NCI-H1105 treated with DMSO at 0.1 percent for 48 hours (cell line): ENCODE measurements around the gene XIRP1.
"Not testable (repeated sequence)": the region's sequence is repeated elsewhere in the genome, so short reads cannot be mapped to it uniquely, and the experiment has no call there.

ENCODE experiments used
- DNase-seq: peaks from one replicate; lab custom pipeline; 2025; lab: John Stamatoyannopoulos, UW

XIRP1 gene, protein sequence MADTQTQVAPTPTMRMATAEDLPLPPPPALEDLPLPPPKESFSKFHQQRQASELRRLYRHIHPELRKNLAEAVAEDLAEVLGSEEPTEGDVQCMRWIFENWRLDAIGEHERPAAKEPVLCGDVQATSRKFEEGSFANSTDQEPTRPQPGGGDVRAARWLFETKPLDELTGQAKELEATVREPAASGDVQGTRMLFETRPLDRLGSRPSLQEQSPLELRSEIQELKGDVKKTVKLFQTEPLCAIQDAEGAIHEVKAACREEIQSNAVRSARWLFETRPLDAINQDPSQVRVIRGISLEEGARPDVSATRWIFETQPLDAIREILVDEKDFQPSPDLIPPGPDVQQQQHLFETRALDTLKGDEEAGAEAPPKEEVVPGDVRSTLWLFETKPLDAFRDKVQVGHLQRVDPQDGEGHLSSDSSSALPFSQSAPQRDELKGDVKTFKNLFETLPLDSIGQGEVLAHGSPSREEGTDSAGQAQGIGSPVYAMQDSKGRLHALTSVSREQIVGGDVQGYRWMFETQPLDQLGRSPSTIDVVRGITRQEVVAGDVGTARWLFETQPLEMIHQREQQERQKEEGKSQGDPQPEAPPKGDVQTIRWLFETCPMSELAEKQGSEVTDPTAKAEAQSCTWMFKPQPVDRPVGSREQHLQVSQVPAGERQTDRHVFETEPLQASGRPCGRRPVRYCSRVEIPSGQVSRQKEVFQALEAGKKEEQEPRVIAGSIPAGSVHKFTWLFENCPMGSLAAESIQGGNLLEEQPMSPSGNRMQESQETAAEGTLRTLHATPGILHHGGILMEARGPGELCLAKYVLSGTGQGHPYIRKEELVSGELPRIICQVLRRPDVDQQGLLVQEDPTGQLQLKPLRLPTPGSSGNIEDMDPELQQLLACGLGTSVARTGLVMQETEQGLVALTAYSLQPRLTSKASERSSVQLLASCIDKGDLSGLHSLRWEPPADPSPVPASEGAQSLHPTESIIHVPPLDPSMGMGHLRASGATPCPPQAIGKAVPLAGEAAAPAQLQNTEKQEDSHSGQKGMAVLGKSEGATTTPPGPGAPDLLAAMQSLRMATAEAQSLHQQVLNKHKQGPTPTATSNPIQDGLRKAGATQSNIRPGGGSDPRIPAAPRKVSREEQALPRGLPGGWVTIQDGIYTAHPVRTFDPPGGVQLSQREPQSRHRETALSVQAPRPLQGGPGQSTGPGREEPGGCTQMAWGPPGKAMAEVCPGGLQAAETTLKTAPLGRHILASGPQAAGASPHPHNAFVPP (N-terminal part only)

DNA sequence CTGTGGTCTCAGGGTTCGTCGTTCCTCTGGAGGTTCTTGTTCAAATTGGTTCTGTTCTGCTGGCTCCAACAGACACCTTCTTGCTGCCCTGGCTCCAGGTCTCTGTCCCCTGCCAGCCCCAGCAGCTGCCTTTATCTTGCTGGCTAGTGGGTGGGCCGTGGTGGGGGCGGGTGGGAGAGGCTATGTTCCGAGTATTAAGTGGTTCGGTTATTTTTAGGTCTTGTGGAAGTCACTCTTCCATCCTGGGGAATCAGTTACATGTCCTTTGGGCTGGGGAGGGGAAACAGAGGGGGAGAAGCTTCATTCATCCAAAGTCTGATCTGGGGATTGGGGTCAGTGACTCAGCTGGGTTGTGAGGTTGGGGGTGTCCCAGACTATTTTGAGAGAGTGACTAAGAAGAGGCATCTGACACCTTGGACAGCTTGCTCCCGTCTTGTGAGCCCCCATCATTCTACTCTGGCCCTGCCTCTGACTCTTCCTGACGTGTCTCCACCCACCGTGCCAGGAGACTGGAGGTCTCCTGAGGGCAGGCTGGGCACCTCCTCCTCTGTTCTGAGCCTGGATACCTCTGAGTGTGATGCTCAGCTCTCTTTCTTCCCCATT is at the start of gene XIRP1:
Gene XIRP1, minus strand, starts transcription at position 106 of the 603 bp plus-strand sequence. CDS start 3,150 bp downstream, outside the sequence.
- DNase-seq, result no peak

DNA sequence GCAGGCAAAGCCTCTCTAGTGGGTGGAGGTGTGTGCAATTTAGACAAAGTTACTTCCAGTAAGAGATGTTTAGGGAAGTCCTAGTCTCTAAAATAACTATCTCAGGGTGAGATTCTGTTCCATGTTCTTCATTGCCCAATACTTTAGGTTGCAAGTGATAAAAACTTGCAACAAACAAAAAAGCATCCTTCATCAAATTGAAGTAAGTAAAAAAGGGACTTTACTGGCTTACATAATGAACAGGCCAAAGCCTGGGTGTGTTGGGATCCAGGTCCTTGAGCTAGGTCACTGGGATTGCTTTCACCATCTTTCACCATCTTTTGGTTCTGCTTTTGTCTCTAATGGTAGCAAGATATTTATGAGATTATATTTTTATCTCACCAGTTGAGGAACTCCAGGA is 49.2 kb upstream of the XIRP1 start:
- DNase-seq, result no peak

- no peak for DNase-seq
Measured at GRCh38 chr3:39237027-39237426, 44.6 kb upstream of the XIRP1 start.

- DNase-seq, result no peak
Measured at GRCh38 chr3:39234651-39235050, 42.3 kb upstream of the XIRP1 start.

GRCh38 chr3:39232859-39233258 is 40.5 kb upstream of the XIRP1 start:
- no peak for DNase-seq

DNA sequence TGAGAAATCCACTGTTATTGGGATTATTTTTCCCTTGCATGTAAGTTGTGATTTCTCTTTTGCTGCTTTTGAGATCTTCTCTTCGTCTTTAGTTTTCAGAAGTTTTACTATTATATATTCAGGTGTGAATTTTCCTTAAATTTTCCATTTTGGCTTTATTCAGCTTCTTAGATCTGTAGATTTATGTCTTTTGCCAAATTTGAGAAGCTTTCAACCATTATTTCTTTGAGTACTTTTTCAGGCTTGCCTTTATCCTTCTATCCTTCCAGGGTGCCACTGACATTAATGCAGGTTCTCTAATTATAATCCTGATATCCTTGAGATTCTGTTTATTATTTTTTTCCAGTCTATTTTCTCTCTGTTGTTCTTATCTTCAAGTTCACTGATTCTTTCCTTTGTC is 38.1 kb upstream of the XIRP1 start:
- DNase-seq, result no peak

DNA sequence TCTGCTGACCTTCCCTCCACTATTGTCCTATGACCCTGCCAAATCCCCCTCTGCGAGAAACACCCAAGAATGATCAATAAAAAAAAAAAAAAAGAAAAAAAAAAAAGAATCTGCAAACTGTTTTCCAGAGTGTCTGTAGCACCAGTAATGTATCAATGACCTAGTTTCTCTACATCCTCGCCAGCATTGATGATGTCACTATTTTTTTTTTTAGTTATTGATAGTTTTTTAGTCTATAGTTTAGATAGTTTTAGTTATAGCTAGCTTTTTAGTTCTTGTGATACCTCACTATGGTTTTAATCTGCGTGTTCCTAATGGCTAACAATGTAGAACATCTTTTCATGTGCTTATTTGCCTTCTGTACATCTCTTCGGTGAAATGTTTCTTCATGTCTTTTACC is 36.1 kb upstream of the XIRP1 start:
- DNase-seq, result no peak

- DNase-seq, result not testable (repeated sequence)
Measured at GRCh38 chr3:39227596-39227995, 35.2 kb upstream of the XIRP1 start.

DNA sequence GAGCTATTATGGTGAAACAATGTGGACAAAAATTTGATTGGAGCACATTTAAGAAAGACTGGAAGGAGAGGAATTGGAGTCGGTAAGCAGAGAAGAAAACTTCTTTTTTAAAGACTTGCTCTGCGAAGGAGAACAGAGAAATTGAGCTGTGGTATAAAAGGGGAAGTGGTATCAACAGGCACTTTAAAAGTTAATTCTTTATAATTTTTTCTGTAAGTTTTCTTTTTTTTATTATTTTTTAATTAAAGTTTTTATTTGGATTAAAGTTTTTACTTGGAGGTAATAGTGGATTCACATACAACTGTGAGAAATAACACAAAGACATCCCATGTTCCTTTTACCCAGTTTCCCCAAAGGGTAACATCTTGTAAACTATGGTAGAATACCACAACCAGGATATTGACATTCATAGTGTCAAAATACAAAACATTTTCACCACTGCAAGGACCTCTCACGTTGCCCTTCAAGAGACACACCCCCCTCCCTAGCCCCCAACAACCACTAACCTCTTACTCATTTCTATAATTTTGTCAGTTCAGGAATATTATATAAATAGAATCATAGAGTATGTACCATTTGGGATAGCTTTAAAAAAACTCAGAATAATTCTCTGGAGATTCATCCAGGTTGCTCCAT is 33.8 kb upstream of the XIRP1 start:
- DNase-seq, result no peak

DNA sequence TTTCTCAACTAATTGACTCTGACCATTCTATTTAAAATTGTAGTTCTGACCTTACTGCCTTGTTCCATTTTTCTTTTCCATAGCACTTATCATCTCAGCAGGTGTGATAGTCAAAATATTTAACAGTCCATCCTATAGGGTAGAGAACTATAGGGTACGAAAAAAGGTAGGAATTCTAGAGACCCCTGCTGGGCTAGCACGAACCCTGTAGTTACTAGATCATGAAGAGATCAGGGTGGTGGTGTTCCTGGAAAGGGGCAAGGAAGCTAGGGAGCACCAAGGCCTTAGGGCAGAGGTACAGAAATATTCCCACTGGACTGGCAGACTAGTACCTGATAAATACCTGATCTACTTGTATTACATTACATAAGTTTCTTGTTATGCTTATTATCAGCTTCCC is 31.9 kb upstream of the XIRP1 start:
- no peak for DNase-seq

GRCh38 chr3:39222939-39223338 is 30.5 kb upstream of the XIRP1 start:
- no peak for DNase-seq

DNA sequence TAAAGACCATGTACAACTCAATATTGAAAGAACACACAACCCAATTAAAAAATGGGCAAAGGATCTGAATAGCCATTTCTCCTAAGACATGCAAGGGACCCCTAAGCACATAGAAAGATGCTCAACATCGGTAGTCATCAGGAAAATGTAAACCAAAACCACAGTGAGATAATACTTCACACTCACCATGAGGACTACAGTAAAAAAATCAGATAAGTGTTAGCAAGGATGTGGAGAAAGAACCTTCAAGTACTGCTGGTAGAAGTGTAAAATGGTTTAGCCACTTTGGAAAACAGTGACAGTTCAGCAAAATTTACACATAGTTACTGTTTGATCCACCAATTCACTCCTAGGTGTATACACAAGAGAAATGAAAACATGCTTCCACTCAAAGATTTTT is 30.1 kb upstream of the XIRP1 start:
- DNase-seq, result no peak

- DNase-seq, result no peak
Measured at GRCh38 chr3:39221141-39221530, 28.7 kb upstream of the XIRP1 start.

GRCh38 chr3:39220407-39221140 is 28.2 kb upstream of the XIRP1 start:
- DNase-seq, result no peak

DNA sequence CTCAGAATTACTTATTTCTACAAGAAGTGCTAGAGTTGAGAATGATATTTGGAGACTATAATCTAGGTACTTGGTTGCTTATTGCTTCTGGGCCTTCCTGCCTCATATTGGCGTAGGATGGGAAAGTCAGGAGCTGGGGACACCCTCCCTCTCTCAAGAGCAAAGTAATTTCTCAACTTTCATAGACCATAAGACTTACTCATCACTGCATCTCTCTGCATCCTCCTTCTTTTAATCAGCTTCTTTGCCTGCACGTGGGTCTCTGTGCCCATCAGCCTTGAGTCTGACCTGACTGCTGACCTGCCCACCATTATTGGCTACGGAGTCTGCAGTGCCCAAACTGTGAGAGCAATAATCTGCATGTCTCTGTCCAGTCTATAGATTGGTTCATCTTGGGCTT is 27.3 kb upstream of the XIRP1 start:
- no peak for DNase-seq

DNA sequence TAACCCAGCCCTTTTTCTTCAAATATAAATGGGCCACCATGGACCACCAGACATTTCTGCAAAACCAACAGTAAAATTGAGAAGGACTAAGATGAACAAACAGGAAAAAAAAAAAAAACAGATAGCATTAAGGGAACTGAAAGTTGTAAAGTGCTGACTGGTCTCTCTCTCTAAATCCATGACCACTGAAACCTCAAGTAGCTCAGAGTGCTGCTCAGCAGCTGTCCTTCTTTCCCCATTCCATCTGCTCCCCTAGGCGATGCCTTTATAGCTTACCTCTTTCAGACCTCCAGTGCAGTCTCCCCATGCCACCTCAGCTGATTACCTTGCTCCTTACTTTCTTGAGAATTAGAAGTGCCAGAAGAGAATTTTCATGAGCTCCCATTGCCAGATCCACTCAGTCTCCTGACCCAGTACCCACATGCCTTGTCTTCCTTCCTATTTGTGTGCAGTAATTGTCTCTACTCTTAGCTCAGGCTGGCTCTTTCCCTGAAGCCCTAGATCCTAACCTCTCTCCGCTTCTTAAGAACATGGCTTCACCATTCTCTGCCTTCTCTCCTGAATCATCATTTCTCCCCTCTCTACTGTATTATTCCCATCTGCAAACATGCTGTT is 23.9 kb upstream of the XIRP1 start:
- DNase-seq, result no peak

DNA sequence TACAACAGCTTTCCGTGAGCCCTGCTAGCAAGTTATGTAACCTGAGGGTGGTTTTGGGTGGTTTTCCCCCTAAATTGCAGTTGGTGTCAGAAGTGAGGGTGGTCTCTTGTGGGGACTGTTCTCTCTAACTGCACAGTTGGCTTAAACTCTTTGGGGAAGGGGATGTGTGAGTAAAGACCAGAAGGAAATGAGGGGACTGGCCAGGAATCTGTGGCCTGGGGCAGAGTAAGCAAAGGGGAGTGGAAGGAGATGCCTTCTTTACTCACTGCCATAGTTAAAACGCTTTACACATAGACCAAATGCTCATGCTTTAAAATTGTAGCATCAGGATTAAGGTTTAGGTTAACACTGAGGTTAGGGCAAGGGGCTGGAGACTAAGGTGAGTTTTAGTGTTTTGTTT is 21.2 kb upstream of the XIRP1 start:
- no peak for DNase-seq

GRCh38 chr3:39212665-39213064 is 20.3 kb upstream of the XIRP1 start:
- no peak for DNase-seq

DNA sequence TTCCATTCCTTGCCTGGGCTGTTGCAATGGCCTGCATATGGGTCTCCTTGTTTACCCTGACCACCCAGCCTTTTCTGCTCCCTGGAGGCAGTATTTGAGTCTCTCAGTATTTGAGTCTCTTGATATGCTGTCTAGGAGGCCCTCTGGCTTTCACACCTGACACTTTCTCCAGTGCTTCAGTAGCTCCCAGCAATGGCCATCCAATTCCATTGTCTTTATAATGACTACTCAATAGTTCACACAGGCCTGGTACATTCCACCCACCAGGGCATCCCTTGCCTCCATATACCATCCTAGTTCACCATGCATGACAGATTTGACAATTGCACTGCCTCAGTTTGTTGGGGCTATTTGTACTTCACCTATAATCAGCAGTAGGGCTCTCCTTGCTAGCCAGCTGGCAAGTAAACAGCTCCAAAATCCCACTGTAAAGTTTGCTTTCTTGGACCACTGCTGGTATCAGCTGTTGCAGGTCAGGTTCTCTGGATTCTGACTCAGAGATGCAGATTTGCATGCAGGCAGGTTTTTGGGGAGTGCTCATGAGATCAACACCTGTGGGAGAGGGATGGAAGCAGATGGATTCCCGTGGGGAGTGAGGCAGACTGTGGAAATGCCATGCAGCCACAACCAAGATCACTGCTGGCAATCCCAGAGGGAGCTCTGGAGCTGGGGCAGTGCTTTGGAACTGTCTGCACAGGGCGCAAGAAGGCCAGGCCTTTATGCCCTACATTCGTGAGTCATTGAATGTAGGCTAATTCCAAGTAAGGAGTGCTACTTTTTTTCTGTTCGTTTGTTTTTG is 19.1 kb upstream of the XIRP1 start:
- no peak for DNase-seq
